DMS153 (cell line): ENCODE data around the gene ZMIZ1.

Source experiments
- DNase-seq: peaks from one replicate; lab custom pipeline; 2025; lab: John Stamatoyannopoulos, UW

Gene ZMIZ1

GRCh38 chr10:79356104-79356503 is 287.3 kb downstream of the ZMIZ1 start:
- no peak for DNase-seq

GRCh38 chr10:79357180-79357579 is 288.4 kb downstream of the ZMIZ1 start:
- DNase-seq = no peak

GRCh38 chr10:79358811-79359210 is 290.0 kb downstream of the ZMIZ1 start:
- DNase-seq = no peak

GRCh38 chr10:79359816-79360498 is 291.2 kb downstream of the ZMIZ1 start:
- no peak for DNase-seq

- no peak for DNase-seq
These were observed 292.0 kb downstream of the ZMIZ1 start for GRCh38 chr10:79360499-79361342.

- no peak for DNase-seq
These were observed 293.1 kb downstream of the ZMIZ1 start for GRCh38 chr10:79361726-79362397.
